ENCODE results near the gene SEL1L.

SEL1L gene

GRCh38 chr14:81511111-81511904, 22.3 kb downstream of the SEL1L start:
- TF ChIP-seq CTCF (IDR thresholded peaks at IDR 0.05; ENCODE audit: low read depth, low read length): no peak
- DNase-seq (ENCODE audit: extremely low read depth, low read depth): no peak

- no peak for DNase-seq (ENCODE audit: extremely low read depth, low read depth)
- TF ChIP-seq CTCF (IDR thresholded peaks at IDR 0.05; ENCODE audit: low read depth, low read length): no peak
Observed at GRCh38 chr14:81509838-81510452, 23.7 kb downstream of the SEL1L start.

- TF ChIP-seq CTCF (IDR thresholded peaks at IDR 0.05; ENCODE audit: low read depth, low read length): no peak
- DNase-seq (ENCODE audit: extremely low read depth, low read depth): no peak
Observed at GRCh38 chr14:81509321-81509720, 24.3 kb downstream of the SEL1L start.

DNA sequence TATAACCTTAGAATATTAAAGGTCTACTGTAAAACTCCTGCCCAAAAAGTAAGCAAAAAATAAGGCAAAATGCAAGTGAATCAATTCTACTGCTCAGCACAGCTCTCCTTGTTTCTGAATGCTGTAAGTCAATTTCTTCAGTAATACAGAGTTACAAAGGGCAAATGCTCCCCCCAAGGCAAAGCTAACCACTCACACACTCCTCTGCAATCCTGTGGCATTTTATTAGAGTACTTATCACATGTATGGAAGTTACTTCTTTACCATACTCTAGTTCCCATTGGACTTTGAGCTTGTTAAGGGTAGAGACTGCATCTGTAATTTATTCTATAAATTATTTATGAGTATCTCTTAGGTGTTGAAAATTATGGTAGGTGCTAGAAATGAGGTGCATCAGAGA, 27.2 kb downstream of the SEL1L start:
- TF ChIP-seq CTCF (IDR thresholded peaks at IDR 0.05; ENCODE audit: low read depth, low read length): no peak
- no peak for DNase-seq (ENCODE audit: extremely low read depth, low read depth)

DNA sequence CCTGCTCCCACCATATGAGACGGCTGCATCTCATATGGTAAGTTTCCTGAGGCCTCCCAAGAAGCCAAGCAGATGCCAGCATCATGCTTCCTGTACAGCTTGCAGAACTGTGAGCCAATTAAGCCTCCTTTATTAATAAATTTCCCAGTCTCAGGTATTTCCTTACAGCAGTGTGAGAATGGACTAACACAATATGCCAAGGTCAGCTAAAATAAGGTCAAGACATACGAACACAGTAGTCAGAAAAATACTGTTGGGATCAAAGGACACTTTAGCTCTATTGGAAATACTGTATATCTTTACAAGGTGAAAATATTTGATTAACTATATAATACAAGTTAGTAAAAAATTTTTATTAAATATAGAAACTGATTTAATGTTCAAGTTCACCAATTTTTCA, 28.8 kb downstream of the SEL1L start:
- DNase-seq (ENCODE audit: extremely low read depth, low read depth): no peak
- TF ChIP-seq CTCF (IDR thresholded peaks at IDR 0.05; ENCODE audit: low read depth, low read length): no peak

DNA sequence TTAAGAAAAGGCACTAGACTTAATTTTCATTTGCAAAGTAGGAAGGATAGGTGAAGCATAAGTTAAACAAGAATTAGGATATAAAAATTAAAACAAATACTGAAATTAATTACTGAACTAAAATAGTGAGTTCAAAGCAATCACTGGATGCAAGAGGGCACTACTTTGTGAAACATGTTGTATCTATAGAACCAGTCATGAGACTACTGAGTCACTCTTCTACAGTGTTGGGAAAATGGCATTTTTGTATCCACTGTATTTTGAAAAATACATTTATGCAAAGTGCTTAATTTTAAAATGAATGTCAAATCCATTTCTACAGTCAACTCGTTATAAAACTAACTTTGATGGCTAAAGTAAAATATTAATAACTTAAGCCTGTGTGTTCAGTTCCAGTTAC, 47.9 kb downstream of the SEL1L start:
- no peak for DNase-seq (ENCODE audit: extremely low read depth, low read depth)

More for the DNA sequence above, 47.9 kb downstream of the SEL1L start:
- TF ChIP-seq CTCF (IDR thresholded peaks at IDR 0.05; ENCODE audit: low read depth, low read length): no peak

Measured in AG09319 (cell line).